Amniotic stem cell (primary cell): ENCODE measurements around the gene PCED1A.
A peak's percentile ranks its signal among the peaks of the same experiment; 100 is the strongest.
"Not testable (repeated sequence)": the region's sequence is repeated elsewhere in the genome, so short reads cannot be mapped to it uniquely, and the experiment has no call there.

Experiments
- DNase-seq: peaks from one replicate; lab custom pipeline; 2025; lab: John Stamatoyannopoulos, UW

PCED1A gene

DNA sequence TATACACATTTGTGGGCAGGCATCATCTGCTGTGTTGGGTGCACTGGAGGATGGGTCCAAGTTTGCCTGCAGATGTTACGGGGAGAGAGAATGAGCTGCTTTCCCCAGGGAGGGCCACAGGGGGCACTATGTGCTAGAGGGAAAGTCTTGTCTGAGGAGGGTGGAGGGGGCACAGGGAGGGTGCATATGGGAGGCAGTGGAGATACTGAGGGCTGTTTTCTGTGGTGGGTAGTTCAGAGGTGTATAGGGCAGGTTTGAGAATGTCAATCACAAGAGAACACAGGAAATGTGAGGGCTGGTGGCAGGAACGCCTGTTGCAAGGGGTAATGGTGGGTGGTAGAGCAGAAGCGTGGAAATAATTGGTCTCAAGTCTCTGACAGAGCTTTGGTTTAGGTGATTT is 25.2 kb upstream of the PCED1A start:
- DNase-seq = no peak

DNA sequence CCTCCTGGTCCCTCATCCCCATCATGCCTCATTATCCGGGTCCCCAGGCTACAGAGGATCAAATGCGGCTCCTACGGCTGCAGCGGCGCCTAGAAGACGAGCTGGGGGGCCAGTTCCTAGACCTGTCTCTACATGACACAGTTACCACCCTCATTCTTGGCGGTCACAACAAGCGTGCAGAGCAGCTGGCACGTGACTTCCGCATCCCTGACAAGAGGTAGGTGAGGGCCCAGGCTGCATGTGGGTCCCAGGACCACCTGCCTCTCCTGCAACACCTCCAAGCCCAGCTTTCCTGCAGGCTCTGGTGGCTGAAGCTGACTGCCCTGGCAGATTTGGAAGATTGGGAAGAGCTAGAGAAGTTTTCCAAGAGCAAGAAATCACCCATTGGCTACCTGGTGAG is 24.6 kb upstream of the PCED1A start:
- no peak for DNase-seq

DNA sequence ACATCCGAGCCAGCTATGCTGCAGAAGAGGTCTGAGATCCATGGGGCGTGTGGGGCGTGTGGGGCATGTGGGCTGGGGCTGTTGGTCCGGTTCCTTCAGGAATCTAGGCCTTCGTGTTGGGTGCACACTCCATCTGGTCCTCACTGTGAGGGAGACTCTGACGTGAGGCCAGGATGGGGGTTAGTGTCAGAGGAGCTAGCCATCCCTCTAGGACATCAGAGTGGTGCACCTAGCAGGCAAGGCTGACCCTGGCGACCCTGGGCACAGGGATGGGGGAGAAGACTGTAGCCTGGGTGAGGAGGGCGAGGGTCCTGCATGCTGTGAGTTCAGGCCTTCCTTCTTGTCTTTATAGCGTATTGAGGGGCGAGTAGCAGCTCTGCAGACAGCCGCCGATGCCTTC is 24.2 kb upstream of the PCED1A start:
- DNase-seq = no peak

DNA sequence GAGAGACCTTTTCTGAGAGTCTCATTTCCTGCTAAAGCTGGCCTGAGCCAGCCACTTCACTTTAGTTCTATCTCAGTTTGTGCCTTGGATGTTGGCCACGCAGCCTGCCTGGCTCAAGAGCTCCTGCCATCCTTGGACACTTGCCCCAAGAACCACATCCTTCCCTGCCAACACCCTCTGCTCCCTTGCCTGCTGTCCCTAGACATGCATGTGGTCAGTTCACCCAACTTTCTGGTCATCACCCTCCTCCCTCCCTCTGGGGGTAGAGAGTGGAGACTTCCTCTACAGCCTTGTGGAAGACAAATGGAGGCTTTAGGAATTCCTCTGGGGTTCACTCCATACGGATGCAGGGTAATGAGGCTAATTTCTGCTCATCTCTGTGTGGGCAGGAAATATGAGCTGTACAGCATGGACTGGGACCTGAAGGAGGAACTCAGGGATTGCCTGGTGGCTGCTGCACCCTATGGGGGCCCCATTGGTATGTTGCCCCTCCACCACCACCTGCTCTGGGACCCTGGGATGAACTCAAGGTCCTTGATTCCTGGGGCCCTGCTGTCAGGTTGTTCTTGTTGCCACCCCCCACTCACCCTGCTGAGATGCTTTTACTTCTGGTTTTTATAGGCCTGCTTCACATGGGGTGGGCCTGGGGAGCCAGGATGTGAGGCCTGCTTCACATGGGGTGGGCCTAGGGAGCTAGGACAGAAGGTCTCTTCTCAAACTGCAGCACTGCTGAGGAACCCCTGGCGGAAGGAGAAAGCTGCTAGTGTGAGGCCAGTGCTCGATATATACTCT is 19.1 kb upstream of the PCED1A start:
- DNase-seq = no peak

GRCh38 chr20:2858591-2858990 is 18.1 kb upstream of the PCED1A start:
- DNase-seq = no peak

DNA sequence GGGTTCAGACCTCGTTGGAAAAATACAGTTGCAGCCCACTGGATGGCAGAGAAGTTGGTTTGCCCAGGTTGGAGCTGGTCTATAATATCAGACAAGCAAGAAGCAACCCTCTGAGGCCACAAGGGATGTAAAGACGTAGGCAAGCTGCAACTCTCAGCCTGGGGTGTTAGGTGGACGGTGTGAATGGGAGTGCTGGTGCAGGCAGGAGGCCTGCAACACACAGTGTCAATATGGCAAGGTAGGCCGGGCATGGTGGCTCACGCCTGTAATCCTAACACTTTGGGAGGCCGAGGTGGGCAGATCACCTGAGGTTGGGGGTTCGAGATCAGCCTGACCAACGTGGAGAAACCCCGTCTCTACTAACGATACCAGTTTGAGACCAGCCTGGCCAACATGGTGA is 10.6 kb upstream of the PCED1A start:
- DNase-seq = no peak

DNA sequence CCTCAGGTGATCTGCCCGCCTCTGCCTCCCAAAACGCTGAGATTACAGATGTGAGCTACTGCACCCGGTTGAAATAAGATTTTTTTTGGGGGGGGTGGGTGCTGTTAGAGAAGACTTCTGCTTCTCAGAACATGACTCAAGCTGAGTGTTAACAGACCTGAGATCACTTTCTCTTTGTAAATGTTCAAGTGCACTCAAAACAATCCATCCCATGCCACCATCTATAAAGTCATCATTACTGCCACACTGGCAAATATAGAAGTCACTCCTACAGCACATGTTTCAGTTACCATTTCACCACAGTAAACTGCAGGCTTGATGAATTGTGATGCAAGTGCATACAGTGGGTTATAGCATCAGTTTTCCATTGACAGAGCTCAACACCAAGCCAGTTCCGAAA is 9.1 kb upstream of the PCED1A start:
- DNase-seq = no peak

- DNase-seq = no peak
Measured at GRCh38 chr20:2847802-2848201, 7.3 kb upstream of the PCED1A start.

DNA sequence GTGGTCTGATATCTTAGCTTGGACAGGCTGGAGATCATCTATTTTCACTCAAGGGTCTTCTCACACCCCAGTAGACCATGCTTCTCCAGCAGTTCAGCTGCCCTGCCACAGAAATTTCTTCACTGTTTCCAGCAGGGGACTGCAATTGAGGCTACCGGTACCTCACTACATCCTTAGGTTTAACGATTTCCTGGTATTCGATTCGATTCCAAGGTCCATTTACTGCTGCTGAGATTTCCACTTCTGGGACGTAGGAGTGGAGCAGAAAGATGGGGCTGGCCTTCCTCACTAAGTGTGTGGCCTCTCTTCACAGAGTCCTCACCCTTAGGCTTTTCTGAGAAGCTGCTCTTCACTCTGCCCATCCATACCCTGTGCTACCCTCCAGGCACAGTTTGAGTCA is 6.2 kb upstream of the PCED1A start:
- no peak for DNase-seq

GRCh38 chr20:2845607-2846006 is 5.2 kb upstream of the PCED1A start:
- no peak for DNase-seq

GRCh38 chr20:2840967-2841531 is 594 bp upstream of the PCED1A start:
- DNase-seq = peak; percentile 15

GRCh38 chr20:2839732-2840137 is 720 bp downstream of the PCED1A start:
- DNase-seq = no peak

DNA sequence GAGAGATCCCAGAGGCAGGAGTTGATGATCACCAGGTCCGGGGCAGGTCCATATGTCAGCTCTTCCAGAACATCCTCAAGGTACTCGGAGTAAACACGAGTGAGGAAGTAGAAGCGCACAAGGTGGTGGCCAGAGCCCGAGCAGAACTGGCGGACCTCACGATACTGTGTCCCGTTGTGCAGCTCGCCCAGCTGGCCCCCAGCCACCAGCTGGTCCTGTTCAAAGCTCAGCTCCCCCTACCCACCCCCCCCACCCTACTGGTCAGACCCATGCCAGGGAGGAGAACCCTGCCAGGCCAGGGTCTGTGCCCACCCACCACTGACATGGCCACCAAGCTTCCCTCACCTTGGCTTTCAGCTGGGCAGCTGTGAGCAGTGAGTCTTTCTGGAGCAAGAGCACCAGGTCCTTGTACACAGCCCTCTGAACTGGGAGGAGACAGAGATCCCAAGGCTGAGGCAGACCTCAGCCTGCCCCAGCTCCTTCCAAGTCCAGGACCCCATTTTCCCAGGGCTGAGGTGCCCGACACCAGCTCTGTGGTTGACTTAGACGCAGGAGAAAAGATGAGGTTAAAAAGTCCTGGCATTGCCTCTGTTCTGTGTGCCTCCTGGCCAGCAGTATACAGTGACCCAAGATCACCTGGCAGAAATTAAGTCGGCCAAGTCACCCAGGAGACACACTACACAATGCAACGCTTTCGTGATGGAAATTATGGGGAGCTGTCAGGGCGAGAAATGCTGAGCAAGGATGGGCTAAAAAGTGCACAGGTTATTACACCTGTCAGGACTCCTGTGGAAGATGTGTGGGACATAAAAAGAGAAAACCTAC is 1.4 kb downstream of the PCED1A start:
- DNase-seq = no peak

- no peak for DNase-seq
Measured at GRCh38 chr20:2838170-2838797, 2.2 kb downstream of the PCED1A start.

DNA sequence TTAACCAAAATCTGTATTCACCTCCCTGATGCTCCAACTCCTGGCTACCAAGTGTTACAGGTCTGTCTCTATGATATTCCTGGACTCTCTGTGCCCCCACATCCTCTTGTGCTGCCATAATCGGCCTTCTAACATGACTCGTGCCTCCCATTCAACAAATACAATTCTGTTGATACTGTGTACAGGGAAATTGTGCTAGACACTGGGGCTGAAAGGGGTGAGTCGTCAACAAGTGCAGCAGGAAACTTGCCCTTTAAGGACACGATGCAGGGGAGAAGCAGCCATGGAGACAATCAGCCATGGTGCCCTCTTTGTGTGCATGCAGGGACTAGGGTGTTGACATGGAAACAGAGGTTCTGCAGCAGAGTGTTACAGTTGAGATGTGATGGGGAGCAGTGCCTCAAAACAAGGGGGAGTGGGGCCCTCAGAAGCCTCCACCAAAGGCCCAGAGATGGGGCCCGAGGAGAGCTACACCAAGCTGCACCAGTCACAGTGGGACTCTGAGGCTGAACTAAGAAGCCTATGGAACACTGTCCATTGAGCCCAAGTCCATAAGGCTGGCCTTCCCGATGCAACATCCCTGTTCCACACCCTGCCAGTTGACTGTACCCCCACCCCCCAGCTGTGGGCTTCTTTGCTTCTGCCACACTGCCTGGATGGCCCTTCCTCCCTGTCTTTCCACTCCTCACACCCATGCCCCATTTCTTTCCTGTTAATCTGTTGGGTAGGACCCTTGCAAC is 3.1 kb downstream of the PCED1A start:
- DNase-seq = no peak

- no peak for DNase-seq
Measured at GRCh38 chr20:2836035-2836434, 4.4 kb downstream of the PCED1A start.

GRCh38 chr20:2835331-2835796 is 5.1 kb downstream of the PCED1A start:
- no peak for DNase-seq

DNA sequence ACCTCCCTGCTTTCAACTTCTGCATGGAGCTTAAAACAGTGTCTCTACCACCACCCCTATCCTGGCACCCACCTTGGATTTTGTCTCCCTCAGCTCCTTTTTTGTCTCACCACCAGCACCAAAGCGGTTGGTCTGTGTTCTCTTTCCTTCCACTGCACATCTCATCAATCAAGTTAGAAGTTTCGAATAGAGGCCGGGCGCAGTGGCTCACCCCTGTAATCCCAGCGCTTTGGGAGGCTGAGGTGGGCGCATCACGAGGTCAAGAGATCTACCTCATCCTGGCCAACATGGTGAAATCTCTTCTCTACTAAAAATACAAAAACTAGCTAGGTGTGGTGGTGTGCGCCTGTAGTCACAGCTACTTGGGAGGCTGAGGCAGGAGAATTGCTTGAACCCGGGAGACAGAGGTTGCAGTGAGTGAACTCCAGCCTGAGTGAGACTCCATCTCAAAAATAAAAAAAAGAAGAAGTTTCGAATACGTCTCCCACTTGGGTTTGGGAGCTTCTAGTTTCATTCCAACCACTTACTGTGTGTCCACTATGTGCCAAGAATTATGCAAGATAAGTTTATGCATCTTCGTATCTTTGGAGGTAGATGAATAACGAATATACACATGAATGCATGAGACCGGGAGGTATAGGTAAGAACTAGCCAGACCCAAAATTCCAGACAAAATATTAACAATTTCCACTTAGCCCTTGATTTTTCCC is 5.9 kb downstream of the PCED1A start:
- no peak for DNase-seq

GRCh38 chr20:2833761-2834160 is 6.7 kb downstream of the PCED1A start:
- no peak for DNase-seq

DNA sequence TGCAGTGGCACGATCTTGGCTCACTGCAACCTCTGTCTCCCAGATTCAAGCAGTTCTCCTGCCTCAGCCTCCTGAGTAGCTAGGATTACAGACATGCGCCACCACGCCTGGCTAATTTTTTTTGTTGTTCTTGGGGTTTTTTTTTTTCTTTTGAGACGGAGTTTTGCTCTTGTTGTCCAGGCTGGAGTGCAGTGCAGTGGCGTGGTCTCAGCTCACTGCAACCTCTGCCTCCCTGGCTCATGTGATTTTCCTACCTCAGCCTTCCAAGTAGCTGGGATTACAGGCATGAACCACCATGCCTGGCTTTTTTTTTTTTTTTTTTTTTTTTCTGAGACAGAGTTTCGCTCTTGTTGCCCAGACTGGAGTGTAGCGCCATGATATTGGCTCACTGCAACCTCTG is 9.2 kb downstream of the PCED1A start:
- not testable (repeated sequence) for DNase-seq

DNA sequence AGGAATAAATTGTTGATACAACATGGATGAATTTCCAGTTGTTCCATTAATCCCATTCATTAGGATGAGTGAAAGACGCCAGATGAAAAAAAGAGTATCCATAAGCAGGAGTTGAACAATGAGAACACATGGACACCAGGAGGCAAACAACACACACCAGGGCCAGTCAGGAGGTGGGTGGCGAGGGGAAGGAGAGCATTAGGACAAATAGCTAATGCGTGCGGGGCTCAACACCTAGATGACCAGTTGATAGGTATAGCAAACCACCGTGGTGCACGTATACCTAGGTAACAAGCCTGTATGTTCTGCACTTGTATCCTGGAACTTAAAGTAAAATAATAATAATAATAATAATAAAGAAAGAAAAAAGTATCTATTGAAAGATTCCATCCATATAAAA is 11.1 kb downstream of the PCED1A start:
- no peak for DNase-seq
